Mononuclear cell (primary cell): Measurements from ENCODE around the gene PARP4. TPM values are rescaled to one million over a fixed set of nuclear protein-coding genes. Genes with fewer than 3 reads are reported as not detected.
"Not testable (repeated sequence)": the region's sequence is repeated elsewhere in the genome, so short reads cannot be mapped to it uniquely, and the experiment has no call there.

Source experiments
- H3K27me3 ChIP-seq: 2 replicates; pipeline ENCODE4 v1.6.0; 2011; ENCODE audit warnings: low read length, control low read depth; ENCODE audit not compliant: insufficient read depth
- H3K4me1 ChIP-seq: 2 replicates; pipeline ENCODE4 v1.5.1; 2011; ENCODE audit warnings: mild to moderate bottlenecking, low read length, control low read depth; ENCODE audit not compliant: insufficient read depth
- H3K4me3 ChIP-seq: 2 replicates; pipeline ENCODE4 v1.5.1; 2011; ENCODE audit warnings: mild to moderate bottlenecking, low read length, moderate library complexity
- H3K9me3 ChIP-seq: 2 replicates; pipeline ENCODE4 v1.5.1; 2011; ENCODE audit warnings: low read depth, mild to moderate bottlenecking, control low read depth, low read length
- total RNA-seq: library from RNA; depleted of rRNA; stranded (reverse); fragments of >200 nt; gene quantifications from one replicate; pipeline ENCODE4 v1.2.3, GENCODE V29; 2012

PARP4 gene
- total RNA-seq, 1 donor: 41.1 TPM

DNA sequence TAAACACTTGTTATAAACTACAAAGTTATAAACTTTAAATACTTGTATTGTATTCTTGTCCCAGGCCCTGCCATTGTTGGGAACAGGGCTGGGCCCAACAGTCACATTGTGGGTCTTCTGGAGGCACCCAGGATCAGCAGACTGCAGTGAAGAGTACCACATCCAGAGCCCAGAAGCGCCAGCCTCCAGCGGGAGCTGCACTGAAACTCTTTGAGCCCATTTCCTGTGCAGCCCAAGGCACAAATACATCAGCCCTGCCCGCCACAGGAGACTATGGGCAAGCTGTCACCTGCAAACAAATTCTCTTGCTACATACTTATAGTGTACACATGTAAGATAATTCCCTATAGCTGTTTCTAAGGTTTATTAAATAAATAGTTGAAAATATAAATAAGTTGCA, 86.5 kb downstream of the PARP4 start:
- not testable (repeated sequence) for H3K27me3 ChIP-seq, H3K4me1 ChIP-seq, H3K9me3 ChIP-seq, H3K4me3 ChIP-seq

DNA sequence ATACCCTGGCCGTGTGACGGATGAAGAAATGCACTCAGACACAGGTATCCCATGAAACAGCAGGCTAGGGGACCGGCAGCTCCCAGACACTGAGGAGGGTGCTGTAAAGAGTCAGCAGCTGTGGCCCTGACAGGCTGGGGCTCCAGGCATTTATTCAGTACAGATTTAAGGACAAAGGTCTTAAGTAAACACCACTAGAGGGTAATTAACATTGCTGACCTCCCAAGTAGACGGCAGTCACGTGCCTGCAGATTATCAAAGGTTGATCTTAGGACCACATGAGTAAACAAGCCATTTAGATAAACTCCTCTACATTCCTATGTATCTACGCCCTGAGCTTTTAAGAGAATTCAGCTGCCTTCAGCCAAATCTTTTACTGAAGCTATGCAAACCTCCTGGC, 92.9 kb downstream of the PARP4 start:
- H3K4me3 ChIP-seq, H3K27me3 ChIP-seq, H3K4me1 ChIP-seq, H3K9me3 ChIP-seq: not testable (repeated sequence)

DNA sequence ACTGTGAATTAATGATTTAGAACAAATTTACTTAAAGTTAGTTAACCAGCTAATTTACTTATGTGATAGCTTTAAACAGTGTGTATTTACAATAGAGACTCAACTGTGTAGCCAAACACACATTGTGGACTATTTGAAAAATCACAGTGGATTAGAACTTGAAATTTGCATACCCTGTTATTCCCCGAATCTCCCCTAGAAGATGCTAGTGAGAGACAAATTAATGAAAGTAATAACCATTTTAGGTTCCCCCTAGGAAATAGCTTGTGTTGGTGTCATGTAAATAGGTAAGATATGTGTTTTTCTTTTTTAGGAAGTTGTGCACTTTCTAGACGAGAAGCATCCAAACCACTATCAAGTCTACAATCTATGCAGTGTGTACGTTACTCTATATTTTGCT, 104.7 kb downstream of the PARP4 start:
- H3K4me1 ChIP-seq: no peaks in the 10 kb centered on the region
- H3K27me3 ChIP-seq: no peaks in the 10 kb centered on the region
- no peaks in the 10 kb centered on the region for H3K9me3 ChIP-seq
- no peak overlapping the region for H3K4me3 ChIP-seq

DNA sequence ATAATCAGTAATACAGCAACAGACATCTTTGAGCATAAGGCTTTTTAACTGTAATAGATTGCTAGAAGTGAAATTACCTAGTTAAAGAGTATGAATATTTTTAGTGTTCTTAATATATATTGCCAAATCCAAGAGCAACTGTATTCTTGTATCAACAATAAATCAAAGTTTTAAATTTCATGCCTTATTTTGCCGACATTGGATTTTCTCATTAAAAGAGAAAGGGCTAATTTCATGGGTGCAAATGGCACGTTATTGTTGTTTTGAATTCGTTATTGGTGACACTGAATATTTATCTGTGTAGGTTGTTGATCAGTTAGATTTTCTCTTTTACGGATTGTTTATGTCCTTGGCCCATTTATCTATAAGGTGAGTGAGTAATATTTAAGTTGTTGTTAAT, 106.1 kb downstream of the PARP4 start:
- H3K27me3 ChIP-seq: no peaks in the 10 kb centered on the region
- H3K4me3 ChIP-seq: no peak overlapping the region
- no peaks in the 10 kb centered on the region for H3K4me1 ChIP-seq
- no peaks in the 10 kb centered on the region for H3K9me3 ChIP-seq

DNA sequence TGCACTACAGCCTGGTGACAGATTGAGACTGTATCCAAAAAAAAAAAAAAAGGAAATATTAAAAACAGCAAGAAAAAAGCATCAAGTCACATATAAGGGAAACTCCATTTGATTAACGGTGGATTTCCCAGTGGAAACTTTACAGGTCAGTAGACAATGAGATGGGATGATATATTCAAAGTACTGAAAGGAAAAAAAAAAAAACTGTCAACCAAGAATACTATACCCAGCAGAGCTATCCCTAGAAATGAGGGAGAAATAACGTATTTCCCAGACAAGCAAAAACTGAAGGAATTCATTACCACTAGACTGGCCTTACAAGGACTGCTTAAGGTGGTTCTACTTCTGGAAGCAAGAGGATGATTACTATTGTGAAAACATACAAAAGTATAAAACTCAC, 115.8 kb downstream of the PARP4 start:
- Histone ChIP-seq H3K27me3 (no peaks in the 10 kb centered on the region), H3K9me3 (no peaks in the 10 kb centered on the region), H3K4me1 (no peaks in the 10 kb centered on the region), H3K4me3 (no peak overlapping the region)

DNA sequence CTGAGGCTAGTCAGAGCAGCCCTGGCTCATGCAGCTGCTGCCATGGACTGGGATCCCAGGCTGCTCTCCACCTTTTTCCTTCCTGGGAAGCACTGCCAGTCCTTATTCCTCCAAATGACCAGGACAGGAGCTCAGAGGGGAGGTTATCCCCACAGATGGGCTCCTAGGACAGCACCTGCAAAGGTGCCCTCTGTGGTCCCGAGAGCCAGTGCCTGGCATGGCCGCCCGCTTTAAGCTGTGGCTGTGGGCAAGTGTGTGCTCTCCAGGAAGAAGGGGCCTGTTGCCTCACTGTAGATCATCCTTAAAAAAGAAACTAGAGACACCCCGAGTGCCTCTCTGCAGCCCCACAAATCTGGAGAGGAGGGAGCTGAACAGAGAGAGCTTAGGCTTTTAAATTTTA, 119.6 kb downstream of the PARP4 start:
- Histone ChIP-seq H3K9me3 (no peaks in the 10 kb centered on the region), H3K4me3 (no peak overlapping the region), H3K4me1 (no peaks in the 10 kb centered on the region), H3K27me3 (no peaks in the 10 kb centered on the region)

DNA sequence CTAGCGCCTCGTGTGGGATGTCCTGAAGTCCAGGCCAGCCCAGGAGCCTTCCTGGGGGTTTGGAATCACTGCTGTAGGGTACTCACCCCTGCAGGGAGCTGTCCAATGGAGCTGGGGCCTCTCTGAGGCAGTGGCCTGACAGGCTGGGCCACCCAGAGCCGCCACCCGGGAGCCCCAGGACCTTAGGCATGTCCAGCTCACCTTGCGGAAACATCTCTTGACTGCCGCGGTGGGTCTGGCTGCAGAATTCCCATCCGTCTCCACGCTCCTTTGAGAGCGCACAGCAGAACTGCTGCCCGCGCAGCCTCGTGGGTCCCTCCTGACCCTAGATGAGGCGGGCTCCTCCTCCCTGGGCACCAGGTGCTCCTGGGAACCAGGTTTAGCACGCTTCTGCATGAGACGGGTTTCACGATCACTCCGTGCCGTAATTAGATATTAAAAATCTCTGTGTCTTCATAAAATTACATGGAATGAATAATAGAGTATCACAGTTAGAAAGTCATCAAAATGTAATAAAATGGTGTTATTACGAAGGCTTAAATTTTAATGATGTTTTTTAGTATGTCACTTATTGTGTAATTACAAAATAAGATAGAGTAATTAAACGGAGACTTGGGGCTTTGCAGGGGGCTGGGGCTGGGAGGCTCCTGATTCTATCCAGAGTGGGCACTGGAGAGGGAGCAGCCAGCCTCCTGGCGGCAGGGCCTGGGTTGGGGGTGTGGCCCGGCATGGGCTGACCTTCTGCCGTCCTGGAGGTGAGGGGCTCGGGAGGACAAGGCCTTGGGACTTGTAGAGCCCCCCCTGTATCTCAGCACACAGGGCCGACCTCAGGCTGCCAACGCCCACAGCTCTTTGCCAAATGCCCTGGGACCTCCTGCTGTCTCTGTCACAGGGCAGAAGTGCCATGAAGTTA, 120.6 kb downstream of the PARP4 start:
- not testable (repeated sequence) for H3K27me3 ChIP-seq, H3K4me1 ChIP-seq, H3K9me3 ChIP-seq, H3K4me3 ChIP-seq

DNA sequence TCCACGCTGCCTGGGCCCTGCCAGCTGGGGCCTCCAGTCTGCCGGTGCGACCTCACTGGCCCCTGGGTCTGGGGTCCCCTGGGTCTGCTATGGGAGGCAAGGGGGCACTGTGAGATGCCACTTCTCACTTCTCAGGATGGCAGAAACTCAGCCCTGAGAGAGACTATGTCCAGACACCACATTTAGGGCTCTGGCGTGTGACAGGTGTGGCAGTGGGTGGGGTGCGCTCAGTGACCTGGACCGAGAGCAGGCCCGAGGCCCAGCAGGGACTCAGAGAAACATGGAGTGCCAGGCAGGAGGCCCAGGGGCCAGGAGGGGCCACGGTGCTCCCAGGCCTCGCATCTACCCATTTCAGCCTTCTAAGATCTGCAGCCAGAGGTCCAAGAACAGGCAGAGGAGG, 121.8 kb downstream of the PARP4 start:
- H3K4me1 ChIP-seq, H3K27me3 ChIP-seq, H3K9me3 ChIP-seq, H3K4me3 ChIP-seq: not testable (repeated sequence)

DNA sequence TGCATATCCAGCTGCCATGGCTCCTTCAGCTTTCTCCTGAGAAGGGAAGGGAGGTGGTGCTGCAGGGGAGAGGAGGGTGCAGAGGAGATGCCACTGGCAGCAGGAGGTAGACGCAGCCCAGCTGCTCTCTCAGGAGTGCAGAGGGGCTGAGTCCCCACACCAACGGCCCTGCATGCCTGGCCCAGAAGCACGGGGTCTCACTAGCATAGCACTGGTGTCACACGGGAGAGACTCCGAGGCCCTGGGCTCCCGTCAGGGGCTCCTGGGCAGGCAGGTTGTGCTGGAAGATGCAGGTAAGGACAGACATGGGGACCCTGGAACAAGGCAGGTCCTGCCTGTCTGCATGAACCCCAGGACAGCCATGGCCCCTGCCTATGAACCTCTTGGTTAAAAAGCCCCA, 123.1 kb downstream of the PARP4 start:
- no peaks in the 10 kb centered on the region for H3K27me3 ChIP-seq
- H3K4me3 ChIP-seq: no peak overlapping the region
- no peaks in the 10 kb centered on the region for H3K4me1 ChIP-seq
- H3K9me3 ChIP-seq: no peaks in the 10 kb centered on the region

DNA sequence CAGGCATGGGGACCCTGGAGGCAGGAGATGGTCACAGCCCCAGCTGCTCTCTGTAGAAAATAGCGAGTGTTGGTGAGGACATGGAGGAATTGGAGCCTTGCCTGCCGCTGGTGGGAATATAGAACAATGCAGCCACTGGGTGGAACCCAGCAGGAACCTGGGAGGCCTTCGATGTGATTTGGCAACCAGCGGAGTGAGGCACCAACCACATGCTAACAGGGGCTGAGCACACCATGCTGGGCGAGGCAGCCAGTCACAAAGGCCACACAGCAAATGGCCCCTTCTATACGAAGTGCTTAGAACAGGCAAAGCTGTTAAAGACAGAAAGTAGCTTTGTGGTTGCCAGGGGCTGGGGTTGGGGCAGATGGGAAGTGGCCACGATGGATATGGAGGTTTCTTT, 123.8 kb downstream of the PARP4 start:
- not testable (repeated sequence) for H3K27me3 ChIP-seq, H3K9me3 ChIP-seq, H3K4me1 ChIP-seq, H3K4me3 ChIP-seq

DNA sequence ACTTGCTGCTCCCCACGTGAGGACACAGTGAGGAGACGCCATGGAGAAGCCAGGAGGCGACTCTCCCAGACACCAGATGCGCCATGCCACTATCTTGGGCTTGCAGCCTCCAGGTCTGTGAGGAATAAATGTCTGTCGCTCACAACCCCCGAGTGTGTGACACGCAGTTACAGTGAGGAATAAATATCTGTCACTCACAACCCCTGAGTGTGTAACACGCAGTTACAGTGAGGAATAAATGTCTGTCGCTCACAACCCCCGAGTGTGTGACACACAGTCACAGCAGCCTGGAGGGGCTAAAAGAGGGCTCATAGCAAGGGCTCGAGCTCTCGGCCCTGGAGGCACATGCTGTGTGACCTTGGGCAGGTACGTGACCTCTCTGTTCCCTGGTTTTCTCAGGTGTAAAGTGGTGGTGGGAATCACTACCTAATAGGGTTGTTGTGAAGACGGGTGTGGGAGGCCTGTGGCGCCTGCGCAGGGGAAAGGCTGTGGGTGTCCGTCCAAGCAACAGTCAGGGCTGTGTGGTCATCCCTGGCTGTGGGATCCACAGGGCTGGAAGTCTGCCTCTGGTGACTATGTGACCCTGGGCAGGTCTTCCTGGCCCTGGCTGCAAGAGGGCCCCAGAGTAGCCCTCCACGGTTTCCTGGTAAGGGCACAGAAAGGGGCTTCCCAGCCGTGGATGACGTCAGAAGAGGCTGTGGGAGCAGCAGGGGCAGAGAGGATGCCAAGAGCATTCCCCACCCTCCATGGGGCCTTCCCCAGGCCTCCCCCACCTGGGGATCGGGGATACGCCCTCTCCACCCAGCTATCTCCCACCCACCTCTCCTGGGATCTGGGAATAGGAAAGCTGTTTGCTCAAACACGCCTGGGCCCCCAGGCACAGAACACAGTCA, 125.5 kb downstream of the PARP4 start:
- H3K9me3 ChIP-seq: no peaks in the 10 kb centered on the region
- no peaks in the 10 kb centered on the region for H3K4me1 ChIP-seq
- no peak overlapping the region for H3K4me3 ChIP-seq
- no peaks in the 10 kb centered on the region for H3K27me3 ChIP-seq

DNA sequence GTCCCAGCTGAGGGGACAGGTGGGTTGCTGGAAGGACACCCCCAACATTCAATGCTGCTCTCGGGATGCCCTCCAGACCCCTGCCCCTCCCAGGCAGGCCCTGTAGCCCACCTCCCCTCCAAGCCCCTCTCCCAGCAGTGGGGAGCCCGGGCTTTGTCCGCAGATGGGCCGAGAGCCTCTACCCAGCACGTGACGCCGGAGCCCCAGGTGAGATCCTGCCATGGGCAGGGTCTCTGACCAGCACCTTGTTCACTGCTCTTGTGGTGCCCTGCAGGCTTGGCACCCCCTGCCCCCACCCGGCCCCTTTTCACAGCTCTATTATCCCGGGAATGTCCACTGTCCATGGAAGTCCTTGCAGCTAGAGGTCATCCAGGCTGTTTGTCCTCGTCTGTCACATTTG, 126.7 kb downstream of the PARP4 start:
- no peak overlapping the region for H3K4me3 ChIP-seq
- no peaks in the 10 kb centered on the region for H3K4me1 ChIP-seq
- H3K9me3 ChIP-seq: no peaks in the 10 kb centered on the region
- no peaks in the 10 kb centered on the region for H3K27me3 ChIP-seq

DNA sequence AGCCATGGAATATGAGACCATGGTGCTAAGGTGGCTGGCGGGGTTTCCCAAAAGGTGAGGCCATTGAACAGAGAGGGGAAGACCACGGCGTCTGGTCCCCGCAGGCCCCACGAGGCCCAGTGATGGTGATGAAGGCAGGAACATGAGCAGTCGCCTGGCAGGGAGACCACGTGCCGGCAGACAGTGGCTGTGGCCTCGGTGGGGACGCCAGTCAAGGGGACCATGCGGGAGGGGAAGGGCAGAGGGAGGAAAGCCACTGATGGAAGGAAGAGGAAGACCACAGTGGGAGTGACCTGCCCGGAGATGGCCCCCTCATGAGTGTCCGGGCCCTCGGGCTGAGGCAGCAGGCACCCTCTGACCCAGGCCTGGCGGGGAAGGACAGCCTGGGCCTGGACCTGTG, 127.6 kb downstream of the PARP4 start:
- not testable (repeated sequence) for H3K4me1 ChIP-seq, H3K9me3 ChIP-seq, H3K27me3 ChIP-seq, H3K4me3 ChIP-seq

DNA sequence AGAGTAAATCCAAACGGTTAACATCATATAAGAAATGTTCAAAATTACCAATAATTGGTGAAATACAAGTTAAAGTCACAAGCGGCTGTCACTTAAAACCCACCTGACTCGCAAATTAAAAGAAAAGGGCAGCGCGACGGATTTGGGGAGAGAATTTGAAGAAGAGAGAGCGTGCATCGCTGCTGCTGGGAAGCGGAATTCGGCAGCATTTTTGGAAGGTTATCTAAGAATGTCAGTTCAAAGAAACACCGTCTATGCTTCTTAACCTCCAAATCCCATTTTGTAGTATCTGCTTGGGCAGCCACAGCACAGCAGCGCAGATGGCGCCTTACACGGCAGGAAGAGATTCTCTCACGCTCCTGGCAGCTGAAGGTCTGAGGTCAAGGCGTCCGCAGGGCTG, 128.5 kb downstream of the PARP4 start:
- not testable (repeated sequence) for H3K9me3 ChIP-seq, H3K4me1 ChIP-seq, H3K4me3 ChIP-seq, H3K27me3 ChIP-seq

DNA sequence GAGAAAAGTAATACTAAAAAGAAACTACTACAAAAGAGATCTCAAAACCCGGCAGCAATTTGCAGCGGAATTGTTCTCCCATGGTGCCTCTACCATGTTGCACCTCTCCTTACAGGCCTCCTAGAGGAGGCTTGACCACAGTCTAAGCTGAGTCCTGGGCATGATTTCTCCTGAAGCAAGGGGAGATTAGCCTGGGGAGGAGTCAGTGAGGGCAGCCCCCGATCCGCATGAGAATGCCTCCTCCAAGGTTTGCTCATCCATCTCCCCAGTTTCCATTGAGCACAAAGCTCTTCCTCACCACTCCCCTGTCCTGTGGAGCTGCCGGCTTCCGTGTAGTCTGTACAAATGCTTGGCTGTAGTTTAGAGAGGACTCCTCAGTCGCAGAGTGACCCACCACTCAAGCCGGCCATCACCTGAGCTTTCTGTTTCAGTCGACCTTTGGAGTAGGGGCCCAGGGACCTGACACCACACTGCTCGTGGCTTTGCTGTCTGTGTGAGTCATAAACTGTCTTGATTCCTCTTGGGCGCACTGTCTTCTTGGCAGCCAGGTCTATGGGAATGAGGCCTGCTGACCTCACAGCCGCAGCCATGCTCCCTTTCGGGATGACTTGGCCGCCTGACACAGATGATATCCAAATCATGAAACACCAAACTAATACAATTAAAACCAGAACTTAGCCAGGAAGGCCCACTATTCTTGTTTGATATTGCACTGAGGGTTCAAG, 130.9 kb downstream of the PARP4 start:
- Histone ChIP-seq H3K9me3 (no peaks in the 10 kb centered on the region), H3K4me1 (no peaks in the 10 kb centered on the region), H3K4me3 (no peak overlapping the region), H3K27me3 (no peaks in the 10 kb centered on the region)
